Right hindlimb (tissue), 1 donor: Measurements from ENCODE around the gene COL4A2.

ENCODE experiments used
- DNase-seq: peaks from one replicate; pipeline ENCODE4 v3.0.0-alpha.2; 2018

Gene COL4A2

GRCh38 chr13:110359840-110360301 is 52.8 kb downstream of the COL4A2 start:
- DNase-seq = no peak

- no peak for DNase-seq
These were observed 53.5 kb downstream of the COL4A2 start for GRCh38 chr13:110360598-110360997.

GRCh38 chr13:110361365-110361911 is 54.4 kb downstream of the COL4A2 start:
- peak; percentile 85 for DNase-seq

GRCh38 chr13:110363010-110363409 is 55.9 kb downstream of the COL4A2 start:
- no peak for DNase-seq

- DNase-seq = no peak
These were observed 57.0 kb downstream of the COL4A2 start for GRCh38 chr13:110364081-110364480.

GRCh38 chr13:110365876-110366275 is 58.8 kb downstream of the COL4A2 start:
- DNase-seq = no peak

GRCh38 chr13:110366733-110367132 is 59.6 kb downstream of the COL4A2 start:
- no peak for DNase-seq

- DNase-seq = no peak
These were observed 60.5 kb downstream of the COL4A2 start for GRCh38 chr13:110367620-110368019.

GRCh38 chr13:110368408-110368807 is 61.3 kb downstream of the COL4A2 start:
- DNase-seq = no peak

GRCh38 chr13:110369400-110369799 is 62.3 kb downstream of the COL4A2 start:
- no peak for DNase-seq

- DNase-seq = no peak
These were observed 64.7 kb downstream of the COL4A2 start for GRCh38 chr13:110371550-110372465.

- DNase-seq = no peak
These were observed 65.6 kb downstream of the COL4A2 start for GRCh38 chr13:110372676-110373075.

- no peak for DNase-seq
These were observed 66.5 kb downstream of the COL4A2 start for GRCh38 chr13:110373617-110374016.

- DNase-seq = peak; percentile 75
These were observed 67.6 kb downstream of the COL4A2 start for GRCh38 chr13:110374431-110375370.

- DNase-seq = no peak
These were observed 69.0 kb downstream of the COL4A2 start for GRCh38 chr13:110376120-110376519.

GRCh38 chr13:110377178-110377825 is 70.2 kb downstream of the COL4A2 start:
- DNase-seq = no peak

GRCh38 chr13:110377826-110378201 is 70.7 kb downstream of the COL4A2 start:
- no peak for DNase-seq

GRCh38 chr13:110379358-110379757 is 72.3 kb downstream of the COL4A2 start:
- no peak for DNase-seq

- no peak for DNase-seq
These were observed 72.8 kb downstream of the COL4A2 start for GRCh38 chr13:110379905-110380341.

- no peak for DNase-seq
These were observed 73.4 kb downstream of the COL4A2 start for GRCh38 chr13:110380359-110381028.

- no peak for DNase-seq
These were observed 73.9 kb downstream of the COL4A2 start for GRCh38 chr13:110381029-110381360.

- no peak for DNase-seq
These were observed 75.1 kb downstream of the COL4A2 start for GRCh38 chr13:110382229-110382628.
